HL-60 (cell line): ENCODE measurements around the gene SCGB1D1.

ENCODE experiments used
- DNase-seq, 2 experiments: peaks; one replicate each; pipeline ENCODE4 v3.0.0-alpha.2; 2010 to 2020; ENCODE audit warnings: low read depth in 1 of 2, low spot score in 1 of 2
- H3K27ac ChIP-seq: fragments of 250-450 bp; sonication (Bioruptor Pico); replicated peaks from 2 replicates; pipeline ENCODE4 v1.5.1; 2020; ENCODE audit warnings: mild to moderate bottlenecking, moderate library complexity
- H3K27me3 ChIP-seq: fragments of 250-450 bp; sonication (Bioruptor Pico); 2 replicates; pipeline ENCODE4 v1.5.1; 2021; ENCODE audit warnings: mild to moderate bottlenecking, moderate library complexity; ENCODE audit not compliant: insufficient read depth, poor library complexity, severe bottlenecking
- H3K4me3 ChIP-seq: replicated peaks from 2 replicates; pipeline ENCODE4 v1.5.1; 2011; ENCODE audit warnings: mild to moderate bottlenecking, control low read depth, low read length; ENCODE audit not compliant: insufficient read depth
- CTCF ChIP-seq: IDR thresholded peaks from one replicate; pipeline ENCODE4 v1.5.1; 2011; ENCODE audit warnings: low read length, control low read depth, inconsistent platforms; ENCODE audit not compliant: insufficient read depth
- GABPA ChIP-seq: IDR thresholded peaks from 2 replicates; pipeline ENCODE4 v1.6.1; 2012; ENCODE audit warnings: low read depth
- POLR2AphosphoS5 ChIP-seq: IDR thresholded peaks from 2 replicates; pipeline ENCODE4 v1.6.1; 2012; ENCODE audit warnings: low read depth
- REST ChIP-seq: IDR thresholded peaks from 2 replicates; pipeline ENCODE4 v1.6.1; 2012; ENCODE audit warnings: low read depth; ENCODE audit not compliant: insufficient replicate concordance
- SPI1 ChIP-seq: IDR thresholded peaks from 2 replicates; pipeline ENCODE4 v1.6.1; 2012; ENCODE audit warnings: low read depth, mild to moderate bottlenecking, borderline replicate concordance

SCGB1D1 gene

DNA sequence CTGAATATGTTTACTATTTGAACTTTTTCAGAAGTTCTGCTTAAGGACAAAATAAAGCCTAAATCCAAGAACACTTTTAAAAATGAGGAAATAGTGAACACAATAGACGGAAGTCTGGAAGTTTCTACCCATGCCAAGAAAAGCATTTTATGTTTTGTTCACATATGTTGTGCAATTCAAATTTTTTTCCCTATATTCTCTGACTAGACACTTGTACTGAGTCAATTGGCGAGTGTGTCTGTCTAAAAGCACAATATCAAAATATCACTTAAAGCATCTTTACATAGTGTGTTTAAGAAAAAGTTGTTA is 37.0 kb upstream of the SCGB1D1 start:
- Histone ChIP-seq H3K27ac (no peak overlapping the region), H3K4me3 (no peak overlapping the region), H3K27me3 (no peaks in the 10 kb centered on the region)
- TF ChIP-seq POLR2AphosphoS5 (no peak), GABPA (no peak), CTCF (no peak), REST (no peak), SPI1 (no peak)
- no peak for DNase-seq

- H3K27me3 ChIP-seq: no peaks in the 10 kb centered on the region
- TF ChIP-seq POLR2AphosphoS5: no peak
- TF ChIP-seq SPI1: no peak
- TF ChIP-seq REST: no peak
- no peak for TF ChIP-seq CTCF
- no peak for TF ChIP-seq GABPA
- H3K27ac ChIP-seq: no peak overlapping the region
- no peak for DNase-seq
- H3K4me3 ChIP-seq: no peak overlapping the region
These were observed 36.4 kb upstream of the SCGB1D1 start for GRCh38 chr11:62153617-62154016.

GRCh38 chr11:62157603-62158002 is 32.4 kb upstream of the SCGB1D1 start:
- no peaks in the 10 kb centered on the region for H3K27me3 ChIP-seq
- H3K4me3 ChIP-seq: no peak overlapping the region
- H3K27ac ChIP-seq: no peak overlapping the region
- TF ChIP-seq CTCF (no peak), GABPA (no peak), POLR2AphosphoS5 (no peak), REST (no peak), SPI1 (no peak)
- no peak for DNase-seq
